Fibroblast of lung (primary cell): ENCODE data around the gene IL13. TPM values are rescaled to one million over a fixed set of nuclear protein-coding genes. Genes with fewer than 3 reads are reported as not detected.

Source experiments
- DNase-seq, 2 donors: peaks; one replicate each; pipeline versions ENCODE4 v3.0.0 to v3.0.0-alpha.2; 2010; ENCODE audit warnings: low read depth in 2 of 2
- H2AFZ ChIP-seq: 2 replicates; pipeline ENCODE4 v1.5.1; 2012; ENCODE audit warnings: low read length, control low read depth, inconsistent platforms
- H3K27ac ChIP-seq: 2 replicates; pipeline ENCODE4 v1.5.1; 2011; ENCODE audit warnings: low read length, control low read depth; ENCODE audit not compliant: insufficient read depth
- H3K27me3 ChIP-seq: 2 replicates; pipeline ENCODE4 v1.5.1; 2011; ENCODE audit warnings: mild to moderate bottlenecking, low read length; ENCODE audit not compliant: control insufficient read depth, insufficient read depth
- H3K36me3 ChIP-seq: 2 replicates; pipeline ENCODE4 v1.5.1; 2011; ENCODE audit warnings: low read length; ENCODE audit not compliant: control insufficient read depth, insufficient read depth
- H3K4me1 ChIP-seq: 2 replicates; pipeline ENCODE4 v1.5.1; 2011; ENCODE audit warnings: low read length; ENCODE audit not compliant: control insufficient read depth, insufficient read depth; ENCODE audit errors: extremely low read depth
- H3K4me2 ChIP-seq: 2 replicates; pipeline ENCODE4 v1.5.1; 2011; ENCODE audit warnings: low read length, control low read depth; ENCODE audit not compliant: insufficient read depth; ENCODE audit errors: extremely low read depth
- H3K4me3 ChIP-seq, 4 experiments: fragments of 200-600 bp in 1 of 4; sonication (generic) in 1 of 4; replicated peaks in 1 of 4; 2 replicates each; pipeline ENCODE4 v1.5.1; 2011 to 2016; ENCODE audit warnings: low read length in 4 of 4, low read depth in 3 of 4, mild to moderate bottlenecking in 3 of 4, control low read depth in 2 of 4, inconsistent platforms in 1 of 4, mixed read lengths in 1 of 4; ENCODE audit not compliant: insufficient read depth in 1 of 4; ENCODE audit errors: control extremely low read depth in 1 of 4
- H3K79me2 ChIP-seq: 2 replicates; pipeline ENCODE4 v1.5.1; 2012; ENCODE audit warnings: mild to moderate bottlenecking, low read length, inconsistent platforms; ENCODE audit not compliant: control insufficient read depth, insufficient read depth
- H3K9ac ChIP-seq: 2 replicates; pipeline ENCODE4 v1.5.1; 2011; ENCODE audit warnings: mild to moderate bottlenecking, low read length, control low read depth; ENCODE audit not compliant: insufficient read depth
- H3K9me3 ChIP-seq: 2 replicates; pipeline ENCODE4 v1.5.1; 2012; ENCODE audit warnings: low read depth, low read length; ENCODE audit not compliant: control insufficient read depth, insufficient read depth
- H4K20me1 ChIP-seq: 2 replicates; pipeline ENCODE4 v1.5.1; 2011; ENCODE audit warnings: low read length; ENCODE audit not compliant: control insufficient read depth, insufficient read depth; ENCODE audit errors: extremely low read depth
- EZH2 ChIP-seq: IDR thresholded peaks from 2 replicates; pipeline ENCODE4 v1.5.1; 2012; ENCODE audit warnings: low read length, control low read depth, mild to moderate bottlenecking; ENCODE audit errors: missing control alignments
- polyA plus RNA-seq, 2 donors: library from polyadenylated mRNA; depleted of rRNA in 1 of 2; stranded (reverse) in 1 of 2; unstranded in 1 of 2; fragments of >200 nt; gene quantifications; 2 replicates each; pipeline ENCODE4 v1.2.1, GENCODE V29; 2011 to 2012; ENCODE audit warnings: missing spikeins in 1 of 2
- total RNA-seq: library from RNA; depleted of rRNA; stranded (reverse); fragments of >200 nt; gene quantifications from 2 replicates; pipeline ENCODE4 v1.2.1, GENCODE V29; 2014
- TF ChIP-seq, protein P1 (sequence below), 2 donors: IDR thresholded peaks in 1 of 2; conservative IDR thresholded peaks in 1 of 2; 1 replicate in 1 of 2; 2 replicates in 1 of 2; pipeline ENCODE4 v1.5.1; 2011 to 2012; ENCODE audit warnings: low read length in 2 of 2, control low read depth in 1 of 2, inconsistent platforms in 1 of 2, low read depth in 1 of 2, mild to moderate bottlenecking in 1 of 2

IL13 gene
- total and polyA plus RNA-seq, 2 donors (not counting 1 experiment from before 2014, with no cell fraction given) = not detected

DNA sequence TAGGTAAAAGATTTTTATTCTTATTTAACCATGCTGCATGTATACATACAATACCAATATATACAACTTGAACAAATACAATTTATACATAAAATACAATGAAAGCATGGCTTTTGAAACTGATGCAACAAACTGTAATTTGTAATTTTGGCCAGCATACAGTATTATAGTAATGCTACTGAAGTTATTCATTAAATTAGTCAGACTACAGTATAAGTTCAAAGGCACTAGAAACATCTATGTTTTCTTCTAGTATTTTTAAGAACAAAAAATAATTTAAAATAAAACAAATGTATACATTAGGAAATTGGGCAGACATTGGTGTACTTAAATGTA is 34.6 kb downstream of the IL13 start:
- H3K4me3 ChIP-seq = no peak overlapping the region
- no peaks in the 10 kb centered on the region for H3K36me3 ChIP-seq
- no peaks in the 10 kb centered on the region for H4K20me1 ChIP-seq
- H3K79me2 ChIP-seq = no peaks in the 10 kb centered on the region
- H3K9me3 ChIP-seq = no peaks in the 10 kb centered on the region
- no peaks in the 10 kb centered on the region for H3K27me3 ChIP-seq
- no peak overlapping the region for H3K27ac ChIP-seq
- no peak overlapping the region for H3K4me2 ChIP-seq
- no peak overlapping the region for H2AFZ ChIP-seq
- DNase-seq = peak in 1 of 2 donors; percentile 72
- H3K4me1 ChIP-seq = no peaks in the 10 kb centered on the region
- no peak overlapping the region for H3K9ac ChIP-seq
- TF ChIP-seq EZH2 = no peak
- TF ChIP-seq, protein P1, sequence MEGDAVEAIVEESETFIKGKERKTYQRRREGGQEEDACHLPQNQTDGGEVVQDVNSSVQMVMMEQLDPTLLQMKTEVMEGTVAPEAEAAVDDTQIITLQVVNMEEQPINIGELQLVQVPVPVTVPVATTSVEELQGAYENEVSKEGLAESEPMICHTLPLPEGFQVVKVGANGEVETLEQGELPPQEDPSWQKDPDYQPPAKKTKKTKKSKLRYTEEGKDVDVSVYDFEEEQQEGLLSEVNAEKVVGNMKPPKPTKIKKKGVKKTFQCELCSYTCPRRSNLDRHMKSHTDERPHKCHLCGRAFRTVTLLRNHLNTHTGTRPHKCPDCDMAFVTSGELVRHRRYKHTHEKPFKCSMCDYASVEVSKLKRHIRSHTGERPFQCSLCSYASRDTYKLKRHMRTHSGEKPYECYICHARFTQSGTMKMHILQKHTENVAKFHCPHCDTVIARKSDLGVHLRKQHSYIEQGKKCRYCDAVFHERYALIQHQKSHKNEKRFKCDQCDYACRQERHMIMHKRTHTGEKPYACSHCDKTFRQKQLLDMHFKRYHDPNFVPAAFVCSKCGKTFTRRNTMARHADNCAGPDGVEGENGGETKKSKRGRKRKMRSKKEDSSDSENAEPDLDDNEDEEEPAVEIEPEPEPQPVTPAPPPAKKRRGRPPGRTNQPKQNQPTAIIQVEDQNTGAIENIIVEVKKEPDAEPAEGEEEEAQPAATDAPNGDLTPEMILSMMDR (conservative IDR thresholded peaks at IDR 0.05 in 1 of 2, IDR thresholded peaks at IDR 0.05 in 1 of 2; ENCODE audit: low read depth in 1 of 2, low read length in 2 of 2) = no peak

DNA sequence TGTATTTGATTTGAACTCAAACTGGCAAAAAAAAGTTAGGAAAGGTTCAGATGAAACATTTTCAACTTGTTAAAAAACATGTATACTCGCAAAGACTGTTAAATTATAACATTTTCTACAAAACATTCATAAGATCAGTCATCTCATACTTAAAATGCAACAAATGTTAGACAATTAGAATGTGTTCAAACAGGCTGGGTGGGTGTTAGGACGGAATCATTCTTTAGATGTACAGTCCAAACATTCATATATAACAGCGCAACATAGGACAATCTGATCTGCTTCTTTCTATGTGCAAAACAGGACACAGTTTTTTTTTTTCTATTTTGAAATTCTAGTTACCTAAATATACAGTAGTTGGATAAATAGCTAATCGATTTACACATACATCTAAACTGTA is 38.0 kb downstream of the IL13 start:
- H3K4me3 ChIP-seq = no peak overlapping the region
- H3K4me2 ChIP-seq = no peak overlapping the region
- no peaks in the 10 kb centered on the region for H4K20me1 ChIP-seq
- H3K4me1 ChIP-seq = no peaks in the 10 kb centered on the region
- no peaks in the 10 kb centered on the region for H3K36me3 ChIP-seq
- H3K27me3 ChIP-seq = no peaks in the 10 kb centered on the region
- no peaks in the 10 kb centered on the region for H3K79me2 ChIP-seq
- no peak overlapping the region for H2AFZ ChIP-seq
- no peak for DNase-seq
- no peaks in the 10 kb centered on the region for H3K9me3 ChIP-seq
- H3K27ac ChIP-seq = no peak overlapping the region
- TF ChIP-seq, protein P1 (conservative IDR thresholded peaks at IDR 0.05 in 1 of 2, IDR thresholded peaks at IDR 0.05 in 1 of 2; ENCODE audit: low read depth in 1 of 2, low read length in 2 of 2) = no peak
- TF ChIP-seq EZH2 = no peak
- H3K9ac ChIP-seq = no peak overlapping the region

DNA sequence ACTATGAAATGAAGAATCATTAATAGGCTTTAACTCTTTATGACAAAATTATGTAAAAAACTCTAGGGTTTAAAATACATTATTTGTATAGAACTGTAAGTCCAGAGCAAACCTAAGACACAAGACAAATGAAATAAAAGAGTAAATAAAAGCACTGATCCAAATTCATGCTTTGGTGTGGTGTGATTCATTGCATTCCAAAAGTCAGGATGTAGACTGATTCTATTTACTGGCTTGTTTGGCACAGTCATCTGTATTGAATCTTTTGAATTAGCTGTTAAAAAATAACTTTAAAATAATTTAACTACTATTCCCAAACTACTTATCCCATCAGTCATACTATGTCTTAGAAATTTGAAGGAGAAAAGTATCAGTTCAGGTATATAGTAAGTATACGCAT is 46.9 kb downstream of the IL13 start:
- peak in 1 of 2 donors; percentile 66 for DNase-seq
- Histone ChIP-seq H3K4me1 (no peaks in the 10 kb centered on the region), H3K9me3 (no peaks in the 10 kb centered on the region), H3K27me3 (no peaks in the 10 kb centered on the region), H2AFZ (no peak overlapping the region), H3K27ac (no peak overlapping the region), H3K36me3 (no peaks in the 10 kb centered on the region), H3K9ac (no peak overlapping the region), H3K4me2 (no peak overlapping the region), H3K79me2 (no peaks in the 10 kb centered on the region), H4K20me1 (no peaks in the 10 kb centered on the region), H3K4me3 (no peak overlapping the region)
- TF ChIP-seq, protein P1 (conservative IDR thresholded peaks at IDR 0.05 in 1 of 2, IDR thresholded peaks at IDR 0.05 in 1 of 2; ENCODE audit: low read depth in 1 of 2, low read length in 2 of 2) = no peak
- no peak for TF ChIP-seq EZH2
